Measurements from ENCODE around the gene SENP8. TPM values are rescaled to one million over a fixed set of nuclear protein-coding genes. Genes with fewer than 3 reads are reported as not detected.

The SENP8 gene
- total and polyA plus RNA-seq, 2 of the 4 experiments (the other 2 are of a cell fraction), result 1.6 to 2.9 TPM

DNA sequence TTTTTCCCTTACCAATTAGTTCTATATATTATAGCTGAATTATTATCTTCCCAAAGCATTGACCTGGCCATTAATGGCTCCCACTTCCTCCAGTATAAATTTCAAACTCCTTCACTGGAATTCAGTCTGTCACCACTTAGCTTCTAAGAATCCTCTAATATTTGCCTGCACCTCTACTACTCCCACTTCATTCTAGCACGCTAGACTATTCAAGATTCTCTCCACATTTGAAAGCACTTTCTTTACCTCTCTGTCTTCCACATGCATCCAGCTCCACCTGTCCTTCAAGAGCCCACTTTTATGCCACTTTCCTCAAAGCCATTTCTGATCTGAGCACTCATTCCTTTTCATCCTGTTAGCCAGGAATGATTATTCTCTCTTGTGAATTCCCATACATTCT lies 15.0 kb downstream of the SENP8 start:
- no peak for TF ChIP-seq CTCF (conservative IDR thresholded peaks at IDR 0.05; ENCODE audit: low read depth, low read length)
- no peak for TF ChIP-seq RCOR1 (IDR thresholded peaks at IDR 0.05; ENCODE audit: insufficient replicate concordance, low read length)
- TF ChIP-seq RFX5 (IDR thresholded peaks at IDR 0.05; ENCODE audit: low read depth, low read length), result no peak
- no peak for TF ChIP-seq NFE2L2 (IDR thresholded peaks at IDR 0.05; ENCODE audit: low read depth, low read length)
- TF ChIP-seq RAD21 (IDR thresholded peaks at IDR 0.05; ENCODE audit: low read length), result no peak
- Histone ChIP-seq H2AFZ (replicated peaks; ENCODE audit: low read length, poor library complexity) (no peak overlapping the region), H2BK120ac (ENCODE audit: low read depth, low read length) (no peak overlapping the region), H2BK15ac (ENCODE audit: low read depth, low read length) (no peak overlapping the region), H3K9ac (ENCODE audit: low read depth, low read length) (no peak overlapping the region), H3K9me1 (ENCODE audit: insufficient read depth, low read length) (no peaks in the 10 kb centered on the region), H3K56ac (ENCODE audit: extremely low read depth, insufficient read depth, low read length) (no peak overlapping the region), H3K9me3 (ENCODE audit: control insufficient read depth, insufficient read depth, low read length) (no peaks in the 10 kb centered on the region), H3K4me2 (ENCODE audit: low read depth, low read length) (no peak overlapping the region), H3K4ac (ENCODE audit: low read depth, low read length) (no peak overlapping the region), H4K8ac (ENCODE audit: low read depth in 2 of 2, low read length in 2 of 2) (no peak overlapping the region), H2BK20ac (ENCODE audit: low read depth, low read length) (no peak overlapping the region), H2AK5ac (ENCODE audit: low read depth, low read length) (no peak overlapping the region), H3K36me3 (ENCODE audit: control insufficient read depth, insufficient read depth, low read length) (no peaks in the 10 kb centered on the region), H4K5ac (ENCODE audit: low read depth, low read length) (no peak overlapping the region), H3K27me3 (ENCODE audit: control insufficient read depth, insufficient read depth, low read length) (no peaks in the 10 kb centered on the region), H2BK5ac (ENCODE audit: low read depth, low read length, poor library complexity, severe bottlenecking) (no peak overlapping the region), H3K79me1 (ENCODE audit: low read depth in 1 of 2, low read length in 2 of 2) (no peaks in the 10 kb centered on the region; a peak in 1 of 4 replicates), H4K20me1 (ENCODE audit: insufficient read depth, low read length) (no peaks in the 10 kb centered on the region), H3K4me1 (ENCODE audit: control insufficient read depth, insufficient read depth, low read length) (peaks cover 2% of the 10 kb centered on the region; the same call in 1 of the 2 replicates), H3K14ac (replicated peaks; ENCODE audit: low read depth, low read length) (no peak overlapping the region), H3K27ac (ENCODE audit: insufficient read depth, low read length) (no peak overlapping the region), H3K18ac (ENCODE audit: low read depth, low read length) (no peak overlapping the region), H3K4me3 (ENCODE audit: insufficient read depth, low read depth, low read length) (no peak overlapping the region), H4K91ac (ENCODE audit: insufficient read depth, low read depth, low read length) (no peak overlapping the region), H2AK9ac (replicated peaks; ENCODE audit: low read depth, low read length, poor library complexity) (no peak overlapping the region), H3K23ac (ENCODE audit: low read depth, low read length) (no peak overlapping the region)
- intact Hi-C loops (cut with micrococcal nuclease) (no loop called here), dilution Hi-C loops (cut with HindIII; ENCODE audit: low sequenced_read_pairs, unreplicated experiment) (no loop called here), in situ Hi-C loops (cut with MboI; ENCODE audit: low sequenced_read_pairs) (no loop called here)
- POLR2A ChIA-PET (ENCODE audit: unreplicated experiment), result no interaction called here
- no TSS peak for BruUV-seq (replicated peaks)
- 75% methylated on average over 1 of the region's 1 CpG; no CpG with 5 or more reads in 1 of the 2 experiments for WGBS, 2 experiments (ENCODE audit: extremely low coverage in 2 of 2, insufficient read length in 1 of 2)
- CTCF ChIA-PET, result no interaction called here
- DNase-seq (no peak), ATAC-seq (ENCODE audit: low read depth) (no peak)

Measured in IMR-90 (cell line).